ENCODE data around the gene SMCHD1.

DNA sequence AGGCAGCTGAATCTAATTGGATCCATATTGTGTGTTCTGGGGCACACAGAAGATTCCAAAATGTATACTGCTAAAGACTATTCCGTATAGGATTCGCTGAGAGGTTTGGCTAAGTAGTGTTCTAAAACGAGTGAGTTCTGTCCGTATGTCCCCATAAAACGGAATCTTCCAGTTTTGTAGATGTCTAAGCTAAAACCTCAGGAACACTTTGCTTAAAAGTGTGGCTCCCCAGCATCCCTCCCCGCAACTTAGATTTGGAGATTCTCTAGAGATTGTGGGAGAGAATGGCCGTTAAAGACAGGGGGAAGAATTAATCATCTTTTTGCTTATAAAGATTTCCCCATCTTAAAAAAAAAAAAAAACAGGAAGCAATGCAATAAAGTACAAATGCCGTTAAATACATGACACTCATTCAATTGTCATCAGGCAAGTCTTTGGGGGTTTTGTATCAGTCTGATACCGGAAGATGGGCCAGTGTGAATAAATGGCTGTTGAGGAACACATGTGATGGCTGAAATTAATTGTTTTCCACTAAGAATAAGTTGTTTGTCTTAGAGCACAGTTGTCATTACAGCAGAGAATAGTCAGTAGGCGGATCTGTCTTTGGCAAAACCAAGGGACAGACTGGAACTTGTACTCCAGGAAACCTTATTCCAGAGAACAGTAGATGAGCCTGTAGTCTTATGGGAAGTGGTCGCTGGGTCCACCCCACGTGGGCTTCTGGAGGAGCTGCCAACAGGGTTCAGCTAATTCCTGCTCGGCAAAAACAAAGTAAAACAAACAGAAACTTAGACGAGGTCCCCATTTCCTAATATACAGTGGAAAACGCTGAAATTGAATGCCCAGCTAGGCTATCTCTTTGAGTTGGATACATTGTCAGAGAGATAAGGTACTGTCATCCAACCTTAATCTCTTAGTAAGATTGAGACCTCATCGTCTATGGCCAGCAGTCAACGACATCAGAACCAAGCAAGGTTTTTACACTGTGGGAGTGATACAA, 193.0 kb downstream of the SMCHD1 start:
- TF ChIP-seq, protein P1, sequence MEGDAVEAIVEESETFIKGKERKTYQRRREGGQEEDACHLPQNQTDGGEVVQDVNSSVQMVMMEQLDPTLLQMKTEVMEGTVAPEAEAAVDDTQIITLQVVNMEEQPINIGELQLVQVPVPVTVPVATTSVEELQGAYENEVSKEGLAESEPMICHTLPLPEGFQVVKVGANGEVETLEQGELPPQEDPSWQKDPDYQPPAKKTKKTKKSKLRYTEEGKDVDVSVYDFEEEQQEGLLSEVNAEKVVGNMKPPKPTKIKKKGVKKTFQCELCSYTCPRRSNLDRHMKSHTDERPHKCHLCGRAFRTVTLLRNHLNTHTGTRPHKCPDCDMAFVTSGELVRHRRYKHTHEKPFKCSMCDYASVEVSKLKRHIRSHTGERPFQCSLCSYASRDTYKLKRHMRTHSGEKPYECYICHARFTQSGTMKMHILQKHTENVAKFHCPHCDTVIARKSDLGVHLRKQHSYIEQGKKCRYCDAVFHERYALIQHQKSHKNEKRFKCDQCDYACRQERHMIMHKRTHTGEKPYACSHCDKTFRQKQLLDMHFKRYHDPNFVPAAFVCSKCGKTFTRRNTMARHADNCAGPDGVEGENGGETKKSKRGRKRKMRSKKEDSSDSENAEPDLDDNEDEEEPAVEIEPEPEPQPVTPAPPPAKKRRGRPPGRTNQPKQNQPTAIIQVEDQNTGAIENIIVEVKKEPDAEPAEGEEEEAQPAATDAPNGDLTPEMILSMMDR (IDR thresholded peaks at IDR 0.05), result no peak
- no peak for TF ChIP-seq POLR2A (IDR thresholded peaks at IDR 0.05)

All from uterus (tissue), 2 donors.